SU-DHL-6 (cell line): ENCODE data around the gene CYP2D6.
"Not testable (repeated sequence)": the region's sequence is repeated elsewhere in the genome, so short reads cannot be mapped to it uniquely, and the experiment has no call there.

Experiments
- CTCF ChIP-seq: fragments of 200-600 bp; sonication (generic); IDR thresholded peaks from one replicate; pipeline ENCODE4 v1.5.1; 2017; ENCODE audit warnings: antibody characterized with exemption, mild to moderate bottlenecking, low read length, moderate library complexity; ENCODE audit not compliant: insufficient read depth, poor library complexity, severe bottlenecking
- EZH2phosphoT487 ChIP-seq: fragments of 200-600 bp; sonication (generic), shearing (Covaris generic); conservative IDR thresholded peaks from 2 replicates; pipeline ENCODE4 v1.6.1; 2018; ENCODE audit warnings: mild to moderate bottlenecking, antibody characterized with exemption, low read length, moderate library complexity, mixed read lengths

- TF ChIP-seq CTCF, EZH2phosphoT487: not testable (repeated sequence)
These were observed 1.6 kb downstream of the CYP2D6 start for GRCh38 chr22:42128776-42129694.
